ENCODE data around the gene HDAC4. TPM values are rescaled to one million over a fixed set of nuclear protein-coding genes. Genes with fewer than 3 reads are reported as not detected.

HDAC4 gene
- total RNA-seq, 6 donors from 2014 or later, result 16.1 to 108 (median 45.0) TPM

DNA sequence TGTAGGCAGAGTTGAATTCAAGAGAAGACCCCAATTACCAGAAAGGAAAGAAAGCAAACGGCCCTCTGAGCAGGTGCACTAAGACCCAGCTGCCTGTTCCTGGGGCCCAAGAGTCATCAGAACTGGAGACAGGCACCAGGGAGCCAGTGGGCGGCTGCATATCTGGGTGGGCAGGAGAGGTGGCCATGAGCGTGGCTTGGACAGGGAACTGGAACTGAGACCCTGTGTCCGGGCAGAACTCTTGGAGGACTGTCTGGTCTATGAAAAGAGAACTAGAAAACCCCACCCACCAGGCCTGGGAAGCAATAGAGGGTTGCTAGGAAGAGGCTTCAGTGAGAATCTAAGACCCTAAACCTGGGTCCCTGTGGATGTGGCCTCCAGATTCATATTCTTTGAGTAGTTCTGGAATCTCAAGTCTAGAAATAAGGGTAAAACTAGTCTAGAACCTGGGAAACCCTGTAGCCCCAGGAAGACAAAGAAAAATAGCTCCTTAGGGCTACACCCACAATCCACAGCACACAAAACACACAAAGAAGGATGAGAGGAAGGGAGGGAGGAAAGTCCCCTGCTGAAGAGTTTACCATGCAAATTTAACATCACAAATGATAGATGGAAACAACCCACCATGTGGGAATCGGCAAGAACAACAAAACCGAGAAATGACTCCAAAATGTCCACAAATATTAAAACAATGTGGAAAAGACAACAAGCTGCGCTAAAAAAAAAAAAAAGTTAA, 147.0 kb downstream of the HDAC4 start:
- no peaks in the 10 kb centered on the region for H3K9me3 ChIP-seq
- no peak for TF ChIP-seq POLR2A (IDR thresholded peaks at IDR 0.05)
- TF ChIP-seq, protein P1, sequence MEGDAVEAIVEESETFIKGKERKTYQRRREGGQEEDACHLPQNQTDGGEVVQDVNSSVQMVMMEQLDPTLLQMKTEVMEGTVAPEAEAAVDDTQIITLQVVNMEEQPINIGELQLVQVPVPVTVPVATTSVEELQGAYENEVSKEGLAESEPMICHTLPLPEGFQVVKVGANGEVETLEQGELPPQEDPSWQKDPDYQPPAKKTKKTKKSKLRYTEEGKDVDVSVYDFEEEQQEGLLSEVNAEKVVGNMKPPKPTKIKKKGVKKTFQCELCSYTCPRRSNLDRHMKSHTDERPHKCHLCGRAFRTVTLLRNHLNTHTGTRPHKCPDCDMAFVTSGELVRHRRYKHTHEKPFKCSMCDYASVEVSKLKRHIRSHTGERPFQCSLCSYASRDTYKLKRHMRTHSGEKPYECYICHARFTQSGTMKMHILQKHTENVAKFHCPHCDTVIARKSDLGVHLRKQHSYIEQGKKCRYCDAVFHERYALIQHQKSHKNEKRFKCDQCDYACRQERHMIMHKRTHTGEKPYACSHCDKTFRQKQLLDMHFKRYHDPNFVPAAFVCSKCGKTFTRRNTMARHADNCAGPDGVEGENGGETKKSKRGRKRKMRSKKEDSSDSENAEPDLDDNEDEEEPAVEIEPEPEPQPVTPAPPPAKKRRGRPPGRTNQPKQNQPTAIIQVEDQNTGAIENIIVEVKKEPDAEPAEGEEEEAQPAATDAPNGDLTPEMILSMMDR (IDR thresholded peaks at IDR 0.05), result no peak
- no peak for TF ChIP-seq EP300 (IDR thresholded peaks at IDR 0.05)
- TF ChIP-seq POLR2AphosphoS5 (IDR thresholded peaks at IDR 0.05), result no peak
- H3K27me3 ChIP-seq, result no peaks in the 10 kb centered on the region
- DNase-seq (no peak), ATAC-seq (ENCODE audit: low FRiP score in 2 of 2) (no peak)
- H3K27ac ChIP-seq, result peak overlapping the region; percentile 13 to 66 (median 61)
- no peaks in the 10 kb centered on the region for H3K36me3 ChIP-seq
- H3K4me1 ChIP-seq, result peaks cover 27 to 55% (median 35%) of the 10 kb centered on the region in 4 donors
- WGBS, 2 donors, result 88 to 89% methylated on average over 7 of the region's 7 CpGs
- no peak overlapping the region for H3K4me3 ChIP-seq

DNA sequence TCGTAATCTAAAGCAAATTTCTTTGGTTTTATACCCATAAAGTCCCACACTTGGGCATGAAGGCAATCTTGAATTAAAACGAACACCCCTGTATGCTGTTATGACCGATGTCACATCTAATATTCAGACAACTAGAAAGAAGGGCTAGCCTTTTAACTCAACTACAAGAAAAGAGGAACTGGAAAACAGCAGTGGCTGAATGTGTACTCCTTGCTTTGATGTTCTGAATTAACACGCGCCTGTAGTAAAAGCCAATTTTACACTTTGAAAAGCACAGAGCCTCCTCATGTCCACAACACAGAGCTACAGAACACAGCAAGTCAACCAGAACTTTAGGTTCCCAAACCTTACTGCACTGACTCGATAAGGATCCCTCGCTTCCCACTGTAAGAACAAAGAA, 147.6 kb downstream of the HDAC4 start:
- H3K9me3 ChIP-seq, result no peaks in the 10 kb centered on the region
- peak overlapping the region; percentile 13 to 66 (median 61) for H3K27ac ChIP-seq
- H3K36me3 ChIP-seq, result no peaks in the 10 kb centered on the region
- WGBS, 2 donors, result 60 to 73% methylated on average over 7 of the region's 7 CpGs
- ATAC-seq (ENCODE audit: low FRiP score in 2 of 2), result peak in 1 of 2 donors; percentile 25
- TF ChIP-seq EP300 (IDR thresholded peaks at IDR 0.05), result no peak
- TF ChIP-seq, protein P1 (IDR thresholded peaks at IDR 0.05), result no peak
- TF ChIP-seq POLR2A (IDR thresholded peaks at IDR 0.05), result no peak
- no peak for TF ChIP-seq POLR2AphosphoS5 (IDR thresholded peaks at IDR 0.05)
- H3K27me3 ChIP-seq, result no peaks in the 10 kb centered on the region
- no peak overlapping the region for H3K4me3 ChIP-seq
- DNase-seq, result no peak
- peaks cover 27 to 57% (median 36%) of the 10 kb centered on the region in 4 donors for H3K4me1 ChIP-seq

DNA sequence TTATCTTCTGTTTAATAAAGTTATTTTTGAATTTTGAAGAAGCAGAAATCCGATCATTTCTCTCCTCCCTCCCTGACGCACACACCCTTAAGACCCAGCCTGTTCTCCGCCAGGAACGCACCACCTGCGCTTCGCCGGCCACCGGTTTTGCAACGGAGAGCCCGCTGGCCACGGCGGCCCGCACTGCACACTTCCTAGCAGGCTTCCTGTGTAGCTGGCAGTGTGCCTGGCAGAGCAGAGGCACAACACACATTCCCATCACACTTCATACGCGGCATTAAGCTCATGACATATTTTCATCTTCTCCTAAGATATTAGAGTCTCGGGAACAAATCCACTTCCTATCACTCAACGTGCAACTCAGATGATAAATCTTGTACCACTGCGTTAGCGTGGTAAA, 148.0 kb downstream of the HDAC4 start:
- peak overlapping the region in 1 of 4 donors; percentile 8 for H3K4me3 ChIP-seq
- TF ChIP-seq EP300 (IDR thresholded peaks at IDR 0.05) (no peak), POLR2AphosphoS5 (IDR thresholded peaks at IDR 0.05) (peak; percentile 41 to 89)
- 35 to 44% methylated on average over 19 of the region's 19 CpGs for WGBS, 2 donors
- H3K27me3 ChIP-seq, result no peaks in the 10 kb centered on the region
- peak overlapping the region; percentile 13 to 66 (median 61) for H3K27ac ChIP-seq
- peak; percentile 79 to 87 for DNase-seq
- H3K9me3 ChIP-seq, result no peaks in the 10 kb centered on the region
- H3K4me1 ChIP-seq, result peaks cover 27 to 55% (median 34%) of the 10 kb centered on the region in 4 donors
- no peaks in the 10 kb centered on the region for H3K36me3 ChIP-seq
- peak; percentile 52 to 57 for ATAC-seq (ENCODE audit: low FRiP score in 2 of 2)

DNA sequence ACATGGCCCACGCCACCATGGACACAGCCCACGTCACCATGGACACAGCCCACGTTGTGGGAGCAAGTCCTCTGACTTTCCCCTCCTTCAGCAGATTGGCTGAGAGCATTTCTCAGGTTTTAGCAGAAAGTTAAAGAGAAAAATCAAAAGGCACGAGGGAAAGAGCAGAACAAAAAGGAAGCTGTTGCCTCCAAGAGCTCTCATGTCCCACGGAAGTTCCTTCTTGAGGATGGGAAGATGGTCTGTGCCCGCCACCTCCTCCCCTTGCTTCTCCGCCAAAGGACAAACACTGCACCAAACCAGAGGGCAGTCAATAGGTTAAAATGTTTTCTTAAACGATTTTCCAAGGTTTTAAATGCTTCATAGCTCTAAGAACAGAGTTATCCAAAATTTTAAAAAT, 148.4 kb downstream of the HDAC4 start:
- TF ChIP-seq EP300 (IDR thresholded peaks at IDR 0.05) (no peak), POLR2AphosphoS5 (IDR thresholded peaks at IDR 0.05) (no peak), POLR2A (IDR thresholded peaks at IDR 0.05) (no peak)
- TF ChIP-seq, protein P1 (IDR thresholded peaks at IDR 0.05), result no peak
- Histone ChIP-seq H3K27ac (peak overlapping the region; percentile 13 to 66 (median 61)), H3K4me1 (peaks cover 27 to 55% (median 34%) of the 10 kb centered on the region in 4 donors), H3K27me3 (no peaks in the 10 kb centered on the region), H3K4me3 (peak overlapping the region in 1 of 4 donors; percentile 8), H3K36me3 (no peaks in the 10 kb centered on the region), H3K9me3 (no peaks in the 10 kb centered on the region)
- DNase-seq (no peak), ATAC-seq (ENCODE audit: low FRiP score in 2 of 2) (no peak)
- 56 to 65% methylated on average over 8 of the region's 8 CpGs for WGBS, 2 donors

DNA sequence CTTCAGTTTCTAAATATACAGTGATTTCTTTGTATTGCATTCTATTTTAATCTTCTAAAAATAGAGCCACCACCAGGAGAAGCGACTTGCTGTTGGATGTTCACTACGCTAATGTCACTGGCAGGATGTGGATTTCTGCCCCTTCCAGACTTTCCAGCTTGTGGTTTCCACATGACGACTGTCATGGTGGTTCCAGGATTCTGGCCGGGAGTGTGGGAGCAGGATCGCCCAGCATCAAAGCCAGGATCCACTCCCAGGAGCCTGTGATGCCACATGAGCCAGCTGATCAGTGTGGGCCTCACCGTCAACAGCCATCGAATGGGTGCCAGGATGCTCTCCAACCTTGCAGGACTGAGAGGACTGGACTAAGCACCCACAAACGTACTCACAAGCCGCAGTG, 148.8 kb downstream of the HDAC4 start:
- no peak for ATAC-seq (ENCODE audit: low FRiP score in 2 of 2)
- H3K36me3 ChIP-seq, result no peaks in the 10 kb centered on the region
- DNase-seq, result no peak
- H3K27ac ChIP-seq, result peak overlapping the region in 3 of 4 donors; percentile 57 to 66 (median 65)
- no peak overlapping the region for H3K4me3 ChIP-seq
- H3K27me3 ChIP-seq, result no peaks in the 10 kb centered on the region
- TF ChIP-seq, protein P1 (IDR thresholded peaks at IDR 0.05), result no peak
- TF ChIP-seq POLR2A (IDR thresholded peaks at IDR 0.05) (no peak), POLR2AphosphoS5 (IDR thresholded peaks at IDR 0.05) (no peak), EP300 (IDR thresholded peaks at IDR 0.05) (no peak)
- 81 to 85% methylated on average over 4 to 9 of the region's 9 CpGs for WGBS, 2 donors
- H3K4me1 ChIP-seq, result peaks cover 27 to 57% (median 32%) of the 10 kb centered on the region in 4 donors
- no peaks in the 10 kb centered on the region for H3K9me3 ChIP-seq
